ENCODE results near the gene TMSB10.

The TMSB10 gene

DNA sequence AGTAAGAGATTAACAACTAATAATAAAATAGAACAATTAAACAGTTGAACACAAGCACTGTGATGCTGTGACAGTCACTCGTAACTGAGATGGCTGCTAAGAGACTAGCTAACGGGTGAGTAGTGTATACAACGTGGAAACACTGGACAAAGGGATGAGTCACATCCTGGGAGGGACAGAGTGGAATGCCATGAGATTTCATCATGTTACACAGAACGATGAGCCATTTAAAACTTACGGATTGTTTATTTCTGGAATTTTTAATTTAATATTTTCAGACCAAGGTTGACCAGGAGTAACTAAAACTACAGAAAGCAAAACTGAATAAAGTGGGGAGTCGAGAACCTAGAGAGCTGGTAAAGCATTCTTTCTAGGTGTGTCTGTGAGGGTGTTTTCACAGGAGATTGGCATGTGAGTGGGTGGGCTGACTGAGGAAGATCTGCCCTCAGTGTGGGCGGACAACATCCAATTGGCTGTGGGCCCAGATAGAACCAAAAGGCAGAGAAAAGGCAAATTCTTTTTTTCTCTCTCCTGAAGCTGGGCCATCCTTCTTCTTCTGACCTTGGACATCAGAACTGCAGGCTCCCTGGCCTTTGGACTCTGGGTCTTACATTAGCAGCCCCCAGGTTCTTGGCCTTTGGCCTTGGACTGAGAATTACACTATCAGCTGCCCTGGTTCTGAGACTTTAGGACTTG is 14.6 kb downstream of the TMSB10 start:
- no peak for TF ChIP-seq BACH2 (CRISPR knock-in tag; IDR thresholded peaks at IDR 0.05; ENCODE audit: borderline replicate concordance)
- TF ChIP-seq ZNF8 (CRISPR knock-in tag; IDR thresholded peaks at IDR 0.05): no peak
- no peak; the same call in 1 of the 2 replicates for TF ChIP-seq ISL1 (CRISPR knock-in tag; IDR thresholded peaks at IDR 0.05)
- TF ChIP-seq TCF4 (CRISPR knock-in tag; IDR thresholded peaks at IDR 0.05; ENCODE audit: borderline replicate concordance): no peak
- no peak for TF ChIP-seq ZFP3 (CRISPR knock-in tag; IDR thresholded peaks at IDR 0.05)
- no peak for TF ChIP-seq RARB (CRISPR knock-in tag; IDR thresholded peaks at IDR 0.05)
- TF ChIP-seq CSDC2 (CRISPR knock-in tag; IDR thresholded peaks at IDR 0.05): no peak
- no peak for TF ChIP-seq ZNF565 (CRISPR knock-in tag; conservative IDR thresholded peaks at IDR 0.05; ENCODE audit: low read depth)
- no peak for TF ChIP-seq ZFP30 (CRISPR knock-in tag; IDR thresholded peaks at IDR 0.05)
- no peak for TF ChIP-seq GLIS3 (CRISPR knock-in tag; IDR thresholded peaks at IDR 0.05)
- peak; percentile 97 for ATAC-seq

DNA sequence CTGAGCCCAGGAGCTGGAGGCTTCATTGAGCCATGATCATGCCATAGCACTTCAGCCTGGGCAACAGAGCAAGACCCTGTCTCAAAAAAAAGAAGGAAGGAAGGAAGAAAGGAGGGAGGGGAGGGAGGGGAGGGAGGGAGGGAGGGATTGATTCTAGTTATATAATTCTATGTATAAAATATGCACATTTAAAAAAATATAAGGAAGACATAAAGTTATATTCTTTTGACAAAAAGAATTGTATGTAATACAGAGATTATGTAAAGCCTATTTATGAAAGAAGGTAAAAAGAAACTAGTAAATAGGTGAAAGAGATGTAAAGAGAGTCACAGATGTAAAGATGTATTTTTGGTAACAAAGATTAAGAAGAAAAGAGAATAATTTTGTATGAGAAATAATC is 17.6 kb downstream of the TMSB10 start:
- ATAC-seq: no peak

More for the DNA sequence above, 17.6 kb downstream of the TMSB10 start:
- no peak for TF ChIP-seq SNAI2 (CRISPR knock-in tag; IDR thresholded peaks at IDR 0.05)
- TF ChIP-seq RARB (CRISPR knock-in tag; IDR thresholded peaks at IDR 0.05): no peak
- TF ChIP-seq ZNF8 (CRISPR knock-in tag; IDR thresholded peaks at IDR 0.05): no peak
- TF ChIP-seq ZNF565 (CRISPR knock-in tag; conservative IDR thresholded peaks at IDR 0.05; ENCODE audit: low read depth): no peak
- no peak for TF ChIP-seq OSR1 (CRISPR knock-in tag; IDR thresholded peaks at IDR 0.05)
- no peak for TF ChIP-seq CREB5 (CRISPR knock-in tag; IDR thresholded peaks at IDR 0.05; ENCODE audit: low read depth)
- TF ChIP-seq ZC3H10 (CRISPR knock-in tag; IDR thresholded peaks at IDR 0.05): no peak
- TF ChIP-seq, protein P1, sequence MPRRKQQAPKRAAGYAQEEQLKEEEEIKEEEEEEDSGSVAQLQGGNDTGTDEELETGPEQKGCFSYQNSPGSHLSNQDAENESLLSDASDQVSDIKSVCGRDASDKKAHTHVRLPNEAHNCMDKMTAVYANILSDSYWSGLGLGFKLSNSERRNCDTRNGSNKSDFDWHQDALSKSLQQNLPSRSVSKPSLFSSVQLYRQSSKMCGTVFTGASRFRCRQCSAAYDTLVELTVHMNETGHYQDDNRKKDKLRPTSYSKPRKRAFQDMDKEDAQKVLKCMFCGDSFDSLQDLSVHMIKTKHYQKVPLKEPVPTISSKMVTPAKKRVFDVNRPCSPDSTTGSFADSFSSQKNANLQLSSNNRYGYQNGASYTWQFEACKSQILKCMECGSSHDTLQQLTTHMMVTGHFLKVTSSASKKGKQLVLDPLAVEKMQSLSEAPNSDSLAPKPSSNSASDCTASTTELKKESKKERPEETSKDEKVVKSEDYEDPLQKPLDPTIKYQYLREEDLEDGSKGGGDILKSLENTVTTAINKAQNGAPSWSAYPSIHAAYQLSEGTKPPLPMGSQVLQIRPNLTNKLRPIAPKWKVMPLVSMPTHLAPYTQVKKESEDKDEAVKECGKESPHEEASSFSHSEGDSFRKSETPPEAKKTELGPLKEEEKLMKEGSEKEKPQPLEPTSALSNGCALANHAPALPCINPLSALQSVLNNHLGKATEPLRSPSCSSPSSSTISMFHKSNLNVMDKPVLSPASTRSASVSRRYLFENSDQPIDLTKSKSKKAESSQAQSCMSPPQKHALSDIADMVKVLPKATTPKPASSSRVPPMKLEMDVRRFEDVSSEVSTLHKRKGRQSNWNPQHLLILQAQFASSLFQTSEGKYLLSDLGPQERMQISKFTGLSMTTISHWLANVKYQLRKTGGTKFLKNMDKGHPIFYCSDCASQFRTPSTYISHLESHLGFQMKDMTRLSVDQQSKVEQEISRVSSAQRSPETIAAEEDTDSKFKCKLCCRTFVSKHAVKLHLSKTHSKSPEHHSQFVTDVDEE (CRISPR knock-in tag; IDR thresholded peaks at IDR 0.05): no peak
- TF ChIP-seq ZNF70 (CRISPR knock-in tag; IDR thresholded peaks at IDR 0.05): no peak
- TF ChIP-seq ARNTL (CRISPR knock-in tag; IDR thresholded peaks at IDR 0.05; ENCODE audit: borderline replicate concordance, low read depth): no peak
- TF ChIP-seq, protein P2, sequence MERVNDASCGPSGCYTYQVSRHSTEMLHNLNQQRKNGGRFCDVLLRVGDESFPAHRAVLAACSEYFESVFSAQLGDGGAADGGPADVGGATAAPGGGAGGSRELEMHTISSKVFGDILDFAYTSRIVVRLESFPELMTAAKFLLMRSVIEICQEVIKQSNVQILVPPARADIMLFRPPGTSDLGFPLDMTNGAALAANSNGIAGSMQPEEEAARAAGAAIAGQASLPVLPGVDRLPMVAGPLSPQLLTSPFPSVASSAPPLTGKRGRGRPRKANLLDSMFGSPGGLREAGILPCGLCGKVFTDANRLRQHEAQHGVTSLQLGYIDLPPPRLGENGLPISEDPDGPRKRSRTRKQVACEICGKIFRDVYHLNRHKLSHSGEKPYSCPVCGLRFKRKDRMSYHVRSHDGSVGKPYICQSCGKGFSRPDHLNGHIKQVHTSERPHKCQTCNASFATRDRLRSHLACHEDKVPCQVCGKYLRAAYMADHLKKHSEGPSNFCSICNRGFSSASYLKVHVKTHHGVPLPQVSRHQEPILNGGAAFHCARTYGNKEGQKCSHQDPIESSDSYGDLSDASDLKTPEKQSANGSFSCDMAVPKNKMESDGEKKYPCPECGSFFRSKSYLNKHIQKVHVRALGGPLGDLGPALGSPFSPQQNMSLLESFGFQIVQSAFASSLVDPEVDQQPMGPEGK (CRISPR knock-in tag; IDR thresholded peaks at IDR 0.05; ENCODE audit: borderline replicate concordance): no peak
- TF ChIP-seq ESRRG (CRISPR knock-in tag; IDR thresholded peaks at IDR 0.05): no peak
- no peak for TF ChIP-seq TOX (CRISPR knock-in tag; IDR thresholded peaks at IDR 0.05; ENCODE audit: borderline replicate concordance)
- no peak for TF ChIP-seq ISL1 (CRISPR knock-in tag; IDR thresholded peaks at IDR 0.05)
- no peak for TF ChIP-seq ZFP30 (CRISPR knock-in tag; IDR thresholded peaks at IDR 0.05)
- TF ChIP-seq BACH2 (CRISPR knock-in tag; IDR thresholded peaks at IDR 0.05; ENCODE audit: borderline replicate concordance): no peak
- TF ChIP-seq, protein P3, sequence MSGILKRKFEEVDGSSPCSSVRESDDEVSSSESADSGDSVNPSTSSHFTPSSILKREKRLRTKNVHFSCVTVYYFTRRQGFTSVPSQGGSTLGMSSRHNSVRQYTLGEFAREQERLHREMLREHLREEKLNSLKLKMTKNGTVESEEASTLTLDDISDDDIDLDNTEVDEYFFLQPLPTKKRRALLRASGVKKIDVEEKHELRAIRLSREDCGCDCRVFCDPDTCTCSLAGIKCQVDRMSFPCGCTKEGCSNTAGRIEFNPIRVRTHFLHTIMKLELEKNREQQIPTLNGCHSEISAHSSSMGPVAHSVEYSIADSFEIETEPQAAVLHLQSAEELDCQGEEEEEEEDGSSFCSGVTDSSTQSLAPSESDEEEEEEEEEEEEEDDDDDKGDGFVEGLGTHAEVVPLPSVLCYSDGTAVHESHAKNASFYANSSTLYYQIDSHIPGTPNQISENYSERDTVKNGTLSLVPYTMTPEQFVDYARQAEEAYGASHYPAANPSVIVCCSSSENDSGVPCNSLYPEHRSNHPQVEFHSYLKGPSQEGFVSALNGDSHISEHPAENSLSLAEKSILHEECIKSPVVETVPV (CRISPR knock-in tag; IDR thresholded peaks at IDR 0.05): no peak
- no peak for TF ChIP-seq POU6F1 (CRISPR knock-in tag; IDR thresholded peaks at IDR 0.05; ENCODE audit: borderline replicate concordance, low read depth)

Data from SK-N-SH treated with all-trans-retinoic acid at 6 μM for 48 hours (cell line).